ENCODE data around the gene WASL.
"Not testable (repeated sequence)": the region's sequence is repeated elsewhere in the genome, so short reads cannot be mapped to it uniquely, and the experiment has no call there.

WASL gene

DNA sequence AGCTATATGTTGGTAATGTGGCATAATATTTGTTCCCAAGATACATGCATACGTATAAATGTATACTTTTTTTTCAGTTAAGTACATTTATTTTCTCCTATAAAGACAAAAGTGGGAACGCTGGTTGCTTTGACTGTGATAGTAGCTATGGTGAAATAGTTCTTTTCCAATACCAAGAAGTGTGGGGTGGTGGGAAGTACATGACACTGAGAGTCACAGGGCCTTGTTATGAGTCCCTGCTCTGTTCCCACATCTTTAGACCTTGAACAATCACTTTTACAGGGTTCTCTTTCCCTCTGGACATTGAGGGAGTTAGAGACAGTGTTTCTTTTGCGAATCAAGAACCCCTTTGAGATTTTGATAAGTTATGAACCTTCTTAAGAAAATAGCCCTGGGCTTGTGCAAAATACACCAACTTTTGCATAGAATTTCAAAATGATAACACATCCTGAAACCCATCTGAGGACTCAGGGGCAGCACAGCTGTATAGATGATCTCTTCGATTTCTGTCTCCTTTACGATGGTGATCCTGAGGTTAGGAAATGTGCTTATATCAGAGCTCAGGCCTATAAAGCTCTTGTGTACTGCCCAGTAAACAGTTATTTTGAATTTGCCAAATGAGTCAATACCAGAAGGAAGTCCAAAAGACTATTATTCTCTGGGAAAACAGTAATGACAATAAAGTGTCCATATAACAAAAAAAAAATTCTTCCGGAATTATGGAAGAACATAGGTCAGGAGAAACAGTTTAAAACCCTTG, 92.1 kb downstream of the WASL start:
- no peak for DNase-seq

DNA sequence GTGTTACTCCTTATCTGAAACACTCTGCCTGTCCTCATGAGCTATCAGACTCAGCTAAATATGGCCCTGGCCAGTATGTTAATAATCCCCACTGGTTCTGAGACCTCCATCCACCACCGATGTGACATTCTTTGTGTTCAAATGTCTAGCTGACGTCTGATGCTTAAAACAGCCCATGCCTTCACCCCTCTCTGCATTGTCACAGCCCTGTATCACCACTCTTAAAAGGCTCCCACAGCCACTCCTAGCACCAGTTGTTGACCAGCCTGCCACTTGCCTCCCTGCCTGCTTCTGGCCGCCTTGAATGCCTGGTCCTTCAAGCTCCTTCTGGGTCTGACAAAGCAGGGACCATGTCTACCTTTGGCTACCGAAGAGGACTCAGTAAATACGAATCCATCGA, 93.2 kb downstream of the WASL start, which contains the start of gene LMOD2:
Gene LMOD2, plus strand, starts transcription at position 253 of the 400 bp plus-strand sequence. Its CDS starts 98 bp downstream, at position 351.
- no peak for DNase-seq

DNA sequence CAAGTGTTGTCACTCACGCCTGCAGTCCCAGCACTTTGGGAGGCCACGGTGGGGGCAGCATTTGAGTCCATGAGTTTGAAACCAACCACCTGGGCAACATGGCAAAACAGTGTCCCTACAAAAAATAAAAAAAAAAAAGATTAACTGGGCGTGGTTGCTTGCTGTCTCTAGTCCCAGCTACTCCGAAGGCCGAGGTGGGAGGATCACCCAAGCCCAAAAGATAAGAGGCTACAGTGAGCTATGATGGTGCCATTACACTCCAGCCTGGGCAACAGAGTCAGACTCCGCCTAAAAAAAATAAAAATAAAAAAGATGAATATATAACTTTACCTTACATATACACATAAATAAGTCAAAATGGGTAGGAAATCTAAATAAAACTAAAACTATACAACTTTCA, 95.6 kb downstream of the WASL start:
- no peak for DNase-seq

DNA sequence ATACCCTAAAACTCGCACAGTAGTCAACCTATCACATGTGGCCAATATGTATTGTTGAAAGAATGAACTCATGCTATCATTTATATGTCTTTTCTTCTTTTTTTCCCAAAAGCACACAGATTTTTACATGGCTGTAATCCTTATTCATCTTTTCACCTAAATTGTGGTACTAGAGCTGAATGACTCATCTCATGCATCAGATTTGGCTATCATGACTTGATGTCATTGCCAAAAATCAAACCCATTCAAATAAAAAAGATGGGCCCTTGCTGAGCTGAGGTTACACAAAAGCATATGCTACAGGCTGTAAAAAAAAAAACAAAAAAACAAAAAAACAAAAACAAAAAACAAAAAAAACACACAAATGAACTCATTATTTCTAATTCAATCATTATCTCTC, 96.4 kb downstream of the WASL start:
- DNase-seq, result no peak

DNA sequence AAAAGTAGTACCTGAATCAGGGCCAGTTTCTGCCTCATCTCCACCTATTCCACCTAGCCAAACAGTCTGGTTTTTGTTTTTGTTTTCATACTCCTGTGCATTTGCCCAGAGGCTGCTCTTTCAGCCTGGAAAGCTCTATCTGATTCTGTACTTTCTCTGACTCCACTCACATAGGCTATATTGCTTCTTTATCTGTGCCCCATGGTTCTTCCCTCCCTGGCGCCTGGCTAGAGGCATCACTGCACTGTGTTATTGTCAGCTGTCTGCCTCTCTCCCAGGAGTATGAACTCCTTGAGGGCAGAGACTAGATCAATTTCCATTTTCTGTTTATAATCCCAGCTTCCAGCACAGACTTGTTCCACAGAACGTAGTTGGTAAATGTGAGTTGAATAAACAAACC, 98.2 kb downstream of the WASL start:
- DNase-seq, result no peak

DNA sequence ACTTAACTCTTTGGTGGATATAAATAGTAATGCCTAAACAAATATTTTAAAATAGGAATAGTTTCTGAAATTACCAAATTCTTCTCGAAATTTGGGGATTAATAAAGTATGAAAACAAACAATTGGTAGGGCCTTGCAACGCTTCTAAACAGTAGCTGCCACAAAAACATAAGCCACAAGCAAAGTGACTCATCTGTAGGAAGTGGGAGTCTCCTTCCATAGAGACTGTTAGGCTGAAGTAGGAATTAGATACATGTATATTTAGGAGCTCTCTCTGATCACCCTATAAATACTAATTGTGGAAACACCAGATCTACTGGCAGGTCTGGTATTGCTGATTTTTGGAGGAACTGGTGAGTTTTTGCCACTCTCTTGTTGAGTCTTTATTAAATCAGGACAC, 98.8 kb downstream of the WASL start:
- no peak for DNase-seq

DNA sequence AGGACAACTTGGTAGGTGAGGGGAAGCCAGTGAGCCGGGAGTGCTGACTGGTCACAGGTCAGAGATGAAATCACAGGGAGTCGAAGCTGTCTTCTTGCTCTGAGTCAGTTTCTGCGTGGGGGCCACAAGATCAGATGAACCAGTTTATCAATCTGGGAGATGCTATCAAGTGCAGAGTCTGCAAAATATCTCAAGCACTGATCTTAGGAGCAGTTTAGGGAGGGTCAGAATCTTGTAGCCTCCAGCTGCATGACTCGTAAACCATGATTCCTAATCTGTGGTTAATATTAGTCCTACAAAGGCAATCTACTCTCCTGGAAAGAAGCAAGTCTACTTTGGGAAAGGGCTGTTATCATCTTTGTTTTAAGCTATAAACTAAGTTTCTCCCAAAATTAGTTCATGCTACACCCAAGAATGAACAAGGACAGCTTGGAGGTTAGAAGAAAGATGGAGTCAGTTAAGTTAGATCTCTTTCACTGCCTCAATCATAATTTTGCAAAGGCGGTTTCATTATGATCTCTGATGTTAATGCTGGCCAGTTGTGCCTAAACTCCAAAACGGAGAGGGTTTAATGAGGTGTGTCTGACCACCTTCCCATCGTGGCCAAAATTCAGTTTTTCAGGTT, 101.6 kb downstream of the WASL start:
- no peak for DNase-seq

DNA sequence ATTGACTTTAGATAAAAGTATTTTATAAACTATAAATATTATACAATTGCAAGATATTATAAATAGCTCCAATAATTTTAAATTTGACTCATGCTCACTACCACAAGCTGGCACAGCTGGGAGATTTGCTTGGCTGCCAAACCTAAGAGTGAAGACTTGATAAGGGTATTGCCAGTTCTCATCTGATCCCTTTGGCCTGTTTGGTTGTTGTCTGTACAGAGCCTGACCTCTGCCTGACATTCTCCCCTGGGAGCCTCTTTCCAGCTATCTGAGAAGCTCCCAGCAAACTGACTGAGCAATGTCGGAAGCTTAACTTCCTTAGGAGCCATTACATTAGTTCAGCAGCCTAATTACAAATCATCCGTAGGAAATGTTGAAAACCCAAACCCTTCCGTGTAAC, 103.3 kb downstream of the WASL start:
- DNase-seq, result no peak

DNA sequence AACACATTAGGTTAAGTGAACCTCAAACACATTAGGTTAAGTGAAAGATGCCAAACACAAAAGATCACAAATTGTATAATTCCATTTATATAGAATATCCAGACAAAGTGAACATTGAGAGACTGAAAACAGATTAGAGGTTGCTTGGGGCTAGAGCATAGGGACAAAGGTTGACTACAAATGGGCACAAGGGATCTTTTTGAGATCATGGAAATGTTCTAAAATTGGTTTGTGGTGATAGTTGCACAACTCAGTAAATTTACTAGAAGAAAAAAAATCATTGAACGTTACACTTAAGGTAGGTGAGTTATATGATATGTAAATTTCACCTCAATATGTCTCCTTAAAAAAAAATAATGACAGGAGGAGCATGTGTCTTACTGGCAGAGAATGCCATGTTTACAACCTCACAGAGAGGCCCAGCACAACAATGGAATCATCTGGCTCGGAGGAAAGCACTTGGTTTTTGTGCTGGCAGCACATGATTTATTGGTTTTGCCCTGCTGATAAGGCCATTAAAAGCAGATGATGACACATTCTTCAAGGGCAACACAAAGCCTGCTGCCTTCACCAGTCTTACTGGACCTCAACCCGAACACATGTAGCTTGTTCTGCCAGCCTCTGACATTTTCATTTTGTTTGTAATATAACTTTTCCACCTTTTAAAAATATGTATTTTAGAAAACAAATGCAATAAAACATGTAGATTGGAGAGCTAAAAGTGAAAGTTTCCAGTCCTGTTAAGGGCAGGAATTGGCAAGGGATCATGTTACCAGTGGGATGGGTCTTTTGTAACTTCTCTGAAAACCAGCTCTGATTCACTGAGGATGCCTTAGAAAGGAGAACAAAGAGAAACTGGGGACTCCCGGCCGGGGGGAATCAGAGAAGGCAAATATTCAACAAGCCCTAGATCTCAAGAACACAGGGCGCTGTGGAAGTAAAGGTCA, 105.0 kb downstream of the WASL start:
- no peak for DNase-seq

DNA sequence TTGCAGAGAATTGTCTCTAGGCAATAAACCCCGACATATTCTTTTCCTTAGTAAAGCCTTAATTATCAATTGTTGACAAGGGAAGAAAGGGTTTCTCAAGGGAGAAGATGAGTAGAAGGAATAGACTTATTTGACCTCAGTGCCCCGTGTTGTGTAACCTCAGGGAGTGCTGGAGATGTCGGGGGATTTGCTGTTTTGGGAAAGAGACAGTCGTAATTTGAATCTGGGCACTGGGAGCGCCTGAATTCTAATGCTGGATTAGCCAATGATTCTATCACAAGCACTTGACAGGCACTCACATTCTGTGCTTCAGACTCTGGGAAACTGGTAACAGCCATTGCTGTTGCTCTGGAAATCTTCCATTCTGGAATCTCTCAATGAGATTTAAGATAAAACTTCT, 106.9 kb downstream of the WASL start:
- DNase-seq, result no peak

DNA sequence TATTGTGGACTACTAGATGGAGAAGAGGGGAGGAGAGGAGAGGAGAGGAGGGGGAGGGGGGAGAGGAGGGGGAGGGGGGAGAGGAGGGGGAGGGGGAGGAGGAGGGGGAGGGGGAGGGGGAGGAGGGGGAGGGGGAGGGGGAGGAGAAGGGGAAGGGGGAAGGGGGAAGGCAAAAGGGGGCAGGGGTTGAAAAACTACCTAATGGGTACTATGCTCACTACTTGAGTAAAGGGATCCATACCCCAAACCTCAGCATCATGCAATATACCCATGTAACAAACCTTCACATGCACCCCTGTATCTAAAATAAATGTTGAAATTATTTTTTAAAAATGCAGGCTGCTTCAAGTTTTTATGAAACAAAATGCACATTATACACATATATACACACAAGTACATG, 108.2 kb downstream of the WASL start:
- DNase-seq, result no peak

DNA sequence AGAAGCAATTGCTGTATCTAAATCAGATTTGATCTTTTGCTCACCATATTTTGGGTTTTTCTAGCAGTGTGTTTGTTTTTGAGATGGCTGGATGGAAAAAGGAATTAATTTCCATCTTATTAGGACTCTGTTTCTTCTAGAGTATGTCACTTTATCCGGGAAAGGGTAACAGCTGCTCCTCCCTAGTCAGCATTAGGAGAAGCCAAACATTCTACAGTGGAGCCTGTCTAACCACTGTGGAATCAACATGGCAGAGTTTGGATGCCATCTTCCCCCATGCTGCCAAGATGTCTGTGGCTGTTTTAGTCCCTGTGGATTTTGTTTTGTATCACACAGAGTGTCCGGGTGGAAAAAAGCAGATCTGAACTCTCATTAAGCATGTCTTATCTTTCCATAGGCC, 109.2 kb downstream of the WASL start:
- DNase-seq, result no peak

DNA sequence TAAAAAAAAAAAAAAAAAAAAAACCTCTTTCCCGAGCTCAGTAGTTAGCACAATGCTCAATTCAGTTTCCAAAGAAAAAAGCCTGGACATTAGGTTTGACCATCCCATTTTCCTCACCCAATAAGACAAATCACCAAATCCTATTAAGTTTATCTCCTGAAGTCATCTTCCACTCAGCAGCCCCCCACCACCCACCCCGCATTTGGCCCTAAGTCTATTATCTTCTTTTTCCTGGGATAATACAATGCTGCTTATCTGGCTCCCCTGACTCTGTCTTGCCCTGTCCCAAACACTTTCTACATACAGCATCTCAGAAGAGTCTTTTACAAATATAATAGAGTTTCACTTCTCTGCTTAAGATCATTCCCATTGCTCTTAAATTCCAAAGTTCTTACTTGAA, 110.9 kb downstream of the WASL start:
- no peak for DNase-seq

DNA sequence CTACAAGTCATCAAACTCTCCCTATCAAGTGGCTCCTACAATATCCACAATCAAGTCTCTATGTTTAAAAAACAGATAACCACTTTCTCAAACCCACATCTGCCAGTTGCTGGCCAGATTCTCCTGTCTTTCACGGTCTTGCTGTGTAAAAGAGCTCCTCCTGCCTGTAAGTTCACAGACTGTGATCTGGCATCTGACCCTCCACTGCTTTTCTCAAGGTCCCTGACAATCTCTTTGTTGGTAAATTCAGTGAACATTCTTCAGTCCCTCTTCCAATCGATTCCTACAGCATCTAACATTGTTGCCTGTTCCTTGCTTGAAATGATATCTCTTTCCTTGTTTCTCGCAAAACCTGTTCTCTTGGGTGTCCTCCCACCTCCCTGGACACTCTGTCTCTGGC, 111.6 kb downstream of the WASL start:
- DNase-seq, result no peak

DNA sequence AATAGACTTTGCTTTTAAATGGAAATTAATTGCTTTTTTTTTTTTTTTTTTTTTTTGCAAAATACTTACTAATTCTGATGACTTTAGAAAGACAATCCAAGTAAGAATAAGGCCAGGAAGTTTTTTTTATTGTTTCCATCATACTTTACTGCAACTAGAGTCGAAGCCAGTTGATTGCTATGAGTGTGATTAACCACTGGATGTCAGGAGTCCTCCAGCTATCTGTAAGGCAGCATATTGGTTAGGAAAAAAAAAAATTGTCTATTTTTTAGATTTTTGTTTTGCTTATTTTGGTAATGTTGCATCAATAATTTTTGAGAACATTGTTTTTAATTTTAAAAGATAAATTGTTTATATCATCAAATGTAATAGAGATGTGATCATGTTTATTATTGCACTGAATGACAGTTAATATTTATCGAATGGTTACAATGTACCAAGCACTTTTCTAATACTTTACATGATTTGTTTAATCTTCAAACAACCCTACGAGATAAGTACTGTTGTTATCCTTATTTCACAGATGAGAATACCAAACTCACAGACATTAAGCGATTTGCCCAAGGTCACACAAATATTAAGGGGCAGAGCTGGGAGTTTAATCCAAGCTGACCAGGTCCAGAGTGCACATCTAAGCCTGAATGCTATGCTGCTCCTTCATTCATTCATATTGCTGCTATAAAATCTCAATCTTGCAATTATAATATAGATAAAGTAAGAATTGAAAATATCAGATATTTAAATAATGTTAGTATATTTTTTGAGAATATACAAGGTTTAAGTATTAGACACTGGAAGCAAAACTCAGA, 113.0 kb downstream of the WASL start:
- DNase-seq, result no peak

DNA sequence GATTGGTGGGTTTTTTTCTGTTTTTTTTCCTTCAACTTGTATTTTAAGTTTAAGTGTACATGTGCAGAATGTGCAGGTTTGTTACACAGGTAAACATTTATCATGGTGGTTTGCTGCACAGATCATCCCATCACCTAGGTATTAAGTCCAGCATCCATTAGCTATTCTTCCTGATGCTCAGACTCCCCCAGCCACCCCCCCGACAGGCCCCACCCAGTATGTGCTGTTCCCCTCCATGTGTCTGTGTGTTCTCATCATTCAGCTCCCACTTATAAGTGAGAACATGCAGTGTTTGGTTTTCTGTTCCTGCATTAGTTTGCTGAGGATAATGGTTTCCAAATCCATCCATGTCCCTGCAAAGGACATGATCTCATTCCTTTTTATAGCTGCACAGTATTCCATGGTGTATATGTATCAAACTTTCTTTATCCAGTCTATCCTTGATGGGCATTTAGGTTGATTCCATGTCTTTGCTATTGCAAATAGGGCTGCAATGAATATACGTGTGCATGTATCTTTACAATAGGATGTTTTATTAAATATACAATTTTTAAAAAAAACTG, 114.7 kb downstream of the WASL start:
- not testable (repeated sequence) for DNase-seq

DNA sequence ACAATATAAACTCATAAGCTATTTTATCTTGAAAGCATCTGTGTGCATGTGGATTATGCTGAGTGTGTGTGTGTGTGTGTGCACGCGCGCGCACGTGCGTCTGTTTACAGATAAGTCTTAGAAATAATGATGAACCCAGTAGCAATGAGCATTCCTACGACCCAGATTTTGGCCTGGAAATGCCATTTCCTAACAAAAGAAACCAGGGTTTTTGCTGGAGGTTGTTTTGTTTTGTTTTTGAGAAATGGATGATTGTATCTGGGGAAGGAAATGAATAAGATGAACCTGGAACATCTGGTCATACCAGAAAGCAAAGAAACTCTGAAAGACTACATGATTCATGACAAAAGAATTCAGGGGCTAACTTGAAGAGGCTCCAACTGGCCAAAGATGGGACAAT, 115.2 kb downstream of the WASL start:
- DNase-seq, result no peak

DNA sequence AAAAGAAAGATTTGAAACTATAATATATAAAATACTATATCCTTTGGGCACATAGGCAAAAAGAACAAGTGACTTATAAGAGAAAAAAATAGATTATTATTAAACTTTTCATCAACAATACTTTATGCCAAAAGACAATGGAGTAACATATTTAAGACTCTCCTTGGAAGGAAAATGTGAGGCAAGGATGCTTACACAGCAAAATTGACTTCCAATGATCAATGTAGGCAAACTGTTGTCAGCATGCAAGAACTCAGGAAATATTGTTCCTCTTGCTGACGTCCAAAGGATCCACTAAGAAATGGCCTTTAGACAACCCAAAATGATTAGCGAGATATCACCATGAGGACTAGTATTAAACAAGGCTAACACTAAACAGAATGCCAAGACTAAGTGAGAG, 116.0 kb downstream of the WASL start:
- no peak for DNase-seq
